GM03348 (cell line): ENCODE results near the gene MTIF3.

Experiments used
- DNase-seq: peaks from one replicate; pipeline ENCODE4 v3.0.0; 2012; ENCODE audit warnings: low spot score

MTIF3 gene

GRCh38 chr13:27455331-27455855, 5.0 kb upstream of the MTIF3 start:
- DNase-seq, result no peak

GRCh38 chr13:27450921-27451471, 632 bp upstream of the MTIF3 start:
- peak; percentile 54 for DNase-seq

DNA sequence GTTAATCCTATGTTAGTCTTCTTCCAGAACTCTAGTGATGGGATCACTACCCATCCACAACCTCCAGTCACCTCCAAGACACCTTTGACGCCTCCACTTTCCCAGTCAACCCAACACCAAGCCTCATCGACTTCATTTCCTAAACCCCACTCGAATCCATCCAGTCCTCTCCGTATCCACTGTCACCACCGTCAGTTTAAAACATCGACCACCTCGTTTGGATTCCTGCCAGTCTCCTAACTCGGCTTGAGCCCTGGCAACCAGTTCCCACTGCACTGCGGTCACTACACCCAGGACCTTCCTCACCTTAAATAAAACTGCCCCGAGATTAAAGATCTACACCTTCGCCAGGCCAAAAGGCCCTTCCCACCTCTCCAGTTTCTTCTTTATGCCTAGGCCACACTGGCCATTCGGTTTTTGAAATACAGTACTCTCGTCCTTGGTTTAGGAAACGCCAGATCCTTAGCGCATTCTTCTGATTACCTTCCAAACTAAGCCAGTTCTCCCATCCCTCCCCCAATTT, 1.2 kb downstream of the MTIF3 start:
- no peak for DNase-seq

- no peak for DNase-seq
These were observed 2.1 kb downstream of the MTIF3 start for GRCh38 chr13:27448308-27448707.

DNA sequence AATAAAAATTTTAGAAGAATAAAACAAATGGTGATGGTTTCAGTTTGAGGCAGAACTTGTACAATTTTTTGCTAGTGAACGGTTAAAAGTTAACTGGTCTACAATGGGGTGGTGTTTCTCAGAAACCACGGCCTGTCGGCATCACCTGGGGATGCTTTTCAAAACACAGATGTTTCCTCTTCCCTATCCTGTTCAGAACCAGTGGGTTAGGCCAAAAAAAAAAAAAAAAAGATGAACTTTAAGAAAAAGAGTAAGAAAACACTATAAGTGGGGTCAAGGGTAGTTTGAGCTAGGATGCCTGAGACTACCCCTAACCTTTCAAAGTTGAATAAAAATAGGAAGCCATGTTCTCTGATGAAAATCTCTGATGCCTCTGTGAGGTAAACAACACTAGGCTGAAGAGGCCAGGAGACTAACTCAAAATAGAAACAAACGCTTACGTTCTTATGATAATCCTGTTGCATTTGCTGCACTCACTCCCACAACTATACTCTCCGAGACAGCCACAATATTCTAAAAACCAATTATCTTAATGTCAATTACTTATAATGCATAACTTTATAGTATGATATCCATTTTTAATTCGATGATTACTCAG, 3.3 kb downstream of the MTIF3 start:
- DNase-seq, result no peak

- no peak for DNase-seq
These were observed 7.6 kb downstream of the MTIF3 start for GRCh38 chr13:27442797-27443196.

GRCh38 chr13:27442071-27442647, 8.2 kb downstream of the MTIF3 start:
- no peak for DNase-seq

- DNase-seq, result no peak
These were observed 10.0 kb downstream of the MTIF3 start for GRCh38 chr13:27440408-27440807.

DNA sequence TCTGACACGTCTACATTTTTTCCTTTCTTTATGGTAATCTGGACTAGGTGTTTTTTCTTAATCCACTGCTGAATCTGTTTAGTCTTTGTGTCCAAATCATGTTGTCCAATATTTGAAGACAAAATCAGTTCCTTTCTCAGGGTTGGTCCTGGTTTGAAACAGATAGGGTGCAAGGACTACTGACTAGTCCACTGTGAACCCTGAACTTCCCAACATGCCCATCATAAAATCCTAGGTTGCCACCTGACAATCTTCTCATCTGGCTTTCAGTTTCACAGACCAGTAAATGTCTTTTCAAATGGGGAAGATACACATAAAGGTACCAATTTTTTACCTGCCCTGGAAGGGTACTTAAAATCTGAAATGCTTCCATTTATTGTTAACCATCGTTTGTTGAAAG, 13.2 kb downstream of the MTIF3 start:
- DNase-seq, result no peak

- DNase-seq, result no peak
These were observed 17.7 kb downstream of the MTIF3 start for GRCh38 chr13:27432611-27433210.

GRCh38 chr13:27432180-27432579, 18.2 kb downstream of the MTIF3 start:
- DNase-seq, result no peak

DNA sequence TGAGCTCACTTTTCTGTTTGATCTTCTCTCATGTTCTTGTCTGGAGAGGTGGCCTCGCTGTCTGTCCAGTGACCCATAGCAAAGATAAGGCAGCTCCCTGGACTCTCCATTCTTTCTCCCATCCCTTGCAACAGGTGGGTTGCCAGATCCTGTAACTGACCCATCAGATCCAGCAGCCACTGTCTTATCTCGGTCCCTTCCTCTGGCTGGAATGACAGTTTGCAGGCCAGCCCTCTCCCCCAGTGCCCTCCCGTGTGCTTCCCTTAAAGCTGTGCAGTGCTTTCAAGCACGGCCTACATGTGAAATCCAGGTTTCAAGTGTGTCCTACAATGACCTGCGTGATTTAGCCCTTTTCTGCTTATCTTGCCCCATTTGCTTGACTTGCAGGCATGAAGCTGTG, 22.2 kb downstream of the MTIF3 start:
- no peak for DNase-seq

DNA sequence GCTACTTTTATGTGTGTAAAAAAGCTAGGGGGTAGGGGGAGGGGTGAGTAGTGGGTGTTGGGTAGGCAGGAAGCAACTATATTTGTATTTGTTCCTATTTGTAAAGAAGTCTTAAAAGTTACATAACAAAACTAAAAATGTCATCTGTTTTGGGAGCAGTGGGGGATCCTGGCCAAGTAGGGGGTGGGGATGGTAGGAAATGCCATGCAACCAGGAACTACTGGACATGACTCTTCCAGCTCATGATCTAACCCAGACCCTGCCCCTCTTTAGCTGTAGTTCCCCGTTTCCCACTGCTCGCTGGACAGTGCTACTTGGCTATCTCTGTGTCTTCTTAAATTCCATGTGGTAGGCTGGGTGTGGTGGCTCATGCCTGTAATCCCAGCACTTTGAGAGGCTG, 22.7 kb downstream of the MTIF3 start:
- DNase-seq, result no peak

DNA sequence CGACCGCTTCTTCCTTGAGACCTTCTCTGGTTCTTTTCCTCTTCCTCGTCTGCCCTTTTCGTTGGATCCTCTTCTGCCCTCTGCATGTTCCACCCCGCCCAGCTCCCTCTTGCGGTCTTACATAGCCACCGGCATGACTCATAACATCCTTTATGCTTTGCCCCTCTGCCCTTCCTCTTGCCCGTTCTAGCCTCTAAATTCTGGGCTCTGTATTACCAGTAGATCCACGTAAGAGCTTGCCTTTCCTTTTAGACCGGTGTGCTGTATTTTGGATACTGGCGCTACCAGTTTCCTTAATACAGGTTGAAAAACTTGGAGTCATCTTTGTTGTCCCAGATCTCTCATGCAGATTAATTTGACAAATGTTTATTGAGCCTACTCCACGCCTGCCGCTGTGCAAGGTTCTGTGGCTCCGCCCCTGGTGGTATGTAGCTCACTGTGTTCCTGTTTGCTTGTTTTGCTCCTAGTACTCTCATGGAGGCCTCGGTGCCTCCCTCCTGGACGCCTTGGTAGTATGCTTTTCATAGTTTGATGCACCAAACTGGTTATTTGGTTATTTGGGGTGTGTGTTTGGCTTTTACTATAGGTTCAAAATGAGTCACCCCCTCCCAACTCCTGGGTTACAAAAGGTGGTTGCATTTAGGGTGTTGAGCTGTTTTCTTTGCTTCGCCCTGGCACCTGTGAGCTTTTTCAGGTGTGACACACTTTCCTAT, 24.3 kb downstream of the MTIF3 start:
- peak; percentile 84 for DNase-seq

DNA sequence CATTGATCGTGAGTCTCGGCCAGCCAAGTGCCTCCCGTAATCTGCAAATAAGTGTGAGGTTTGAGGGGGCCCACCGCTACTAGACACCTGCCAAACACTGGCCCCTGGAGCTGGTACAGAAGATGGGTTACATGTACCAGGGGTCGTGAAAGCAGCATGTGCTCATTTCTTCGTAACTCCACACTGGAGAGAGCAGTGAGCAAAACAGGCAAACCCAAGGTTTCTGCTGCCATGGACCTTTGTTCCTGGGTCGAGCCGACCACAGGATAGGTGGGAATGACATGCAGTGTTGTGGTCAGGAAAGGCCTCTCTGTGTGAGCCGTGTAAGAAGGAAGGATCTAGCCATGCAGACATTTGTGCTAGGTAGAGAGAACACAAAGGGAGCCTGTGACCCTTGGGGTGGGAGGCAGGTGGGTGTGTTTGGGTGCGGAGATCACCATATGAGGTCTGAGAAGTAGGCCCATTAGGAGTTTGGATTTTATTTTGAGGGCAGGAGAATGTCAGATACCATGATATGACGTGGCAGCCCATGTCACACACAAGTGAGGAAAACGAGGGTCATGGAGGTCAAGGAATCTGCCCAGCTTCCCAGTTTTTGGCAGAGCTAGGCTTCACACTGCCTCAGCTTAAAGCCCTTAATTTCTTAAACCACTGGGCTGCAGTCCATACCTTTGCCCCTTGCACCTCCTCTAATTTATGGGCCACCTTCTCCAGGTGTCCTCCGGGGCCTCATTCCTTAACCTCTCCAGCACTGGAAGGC, 25.0 kb downstream of the MTIF3 start:
- DNase-seq, result no peak

- DNase-seq, result peak; percentile 98
These were observed 25.9 kb downstream of the MTIF3 start, which contains the start of gene GTF3A for GRCh38 chr13:27424246-27425157. TSS of gene GTF3A (plus strand) at chr13:27424619.

GRCh38 chr13:27423333-27423732, 27.0 kb downstream of the MTIF3 start:
- no peak for DNase-seq

DNA sequence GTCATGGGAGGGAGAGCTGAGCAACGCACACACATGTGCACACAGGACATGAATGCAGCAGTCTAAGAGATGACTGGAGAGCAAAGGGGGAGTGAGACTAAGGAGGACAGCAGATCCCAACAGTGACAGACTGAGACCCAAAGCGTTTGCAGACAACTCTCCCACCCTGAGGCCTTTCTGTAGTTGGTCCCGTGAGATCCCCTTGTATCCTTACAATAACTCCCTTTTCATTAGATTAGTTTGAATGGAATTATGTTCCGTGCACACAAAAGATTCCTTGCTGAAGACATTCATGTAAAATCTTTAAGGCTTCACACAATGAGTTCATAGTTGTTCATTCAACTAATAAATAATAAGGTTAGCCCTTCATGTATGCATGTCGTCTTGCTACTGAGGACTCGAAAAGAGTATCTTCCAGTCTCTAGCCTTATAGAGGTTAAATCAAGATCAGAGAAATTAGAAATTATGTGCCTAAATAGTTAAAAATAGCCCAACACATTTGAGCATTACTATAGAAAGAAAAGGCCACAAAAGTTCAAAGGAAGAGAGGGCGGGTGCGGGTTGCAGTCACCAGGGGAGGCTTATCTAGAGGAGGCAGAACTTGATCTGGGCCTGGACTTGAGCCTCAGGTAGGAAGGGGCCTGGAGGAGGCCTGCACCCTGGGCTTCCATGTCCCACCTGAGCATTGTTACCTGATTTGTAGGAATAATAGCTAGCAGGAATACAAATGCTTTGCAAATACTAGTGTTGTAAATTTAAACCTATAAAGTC, 29.1 kb downstream of the MTIF3 start:
- DNase-seq, result no peak

DNA sequence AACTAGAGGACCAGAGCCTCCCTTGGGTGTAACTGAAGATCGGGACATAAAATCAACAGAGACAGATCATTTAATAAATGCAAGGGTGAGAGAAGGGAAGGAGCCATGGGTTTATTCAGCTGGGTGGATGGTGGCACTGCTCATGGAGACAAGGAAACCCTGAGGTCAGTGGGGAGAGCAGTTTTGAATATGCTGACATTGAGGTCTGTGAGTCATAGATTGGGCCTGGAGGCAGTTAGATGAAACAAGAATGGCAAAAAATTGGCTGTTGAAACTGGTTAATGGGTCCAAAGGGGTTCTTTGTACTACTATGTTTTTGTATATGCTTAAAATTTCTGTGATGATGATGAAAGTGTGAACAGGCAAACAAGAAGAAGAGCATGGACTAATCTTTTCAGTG, 31.0 kb downstream of the MTIF3 start:
- no peak for DNase-seq

DNA sequence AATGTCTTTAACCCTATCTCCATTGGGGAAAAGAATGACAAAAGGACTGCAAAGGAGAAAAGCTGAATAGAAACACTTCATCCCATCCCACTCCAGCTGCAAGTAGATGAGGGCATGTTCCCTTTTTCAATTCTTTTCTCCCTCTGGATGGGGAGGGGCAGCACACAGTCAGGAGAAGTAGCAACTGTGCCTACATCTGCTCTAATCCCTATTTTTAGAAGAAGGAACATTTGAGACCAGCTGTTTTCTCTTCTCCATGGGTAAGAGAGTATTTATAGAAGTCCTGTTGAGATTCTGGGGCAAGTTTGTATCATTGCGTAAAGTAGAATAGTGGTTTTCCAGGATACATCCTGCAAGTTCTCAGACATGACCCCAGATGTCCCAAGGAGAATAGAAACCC, 35.2 kb downstream of the MTIF3 start:
- DNase-seq, result no peak
